Motor neuron (in vitro differentiated cells): ENCODE results near the gene IL11. TPM values are rescaled to one million over a fixed set of nuclear protein-coding genes. Genes with fewer than 3 reads are reported as not detected.

Source experiments
- ATAC-seq, 8 experiments: fragments of 200-7000 bp; cut with Tn5 transposase; replicated peaks in 6 of 8; 2 replicates each; pipeline ENCODE4 v1.8.0; 2021; ENCODE audit warnings: mild to moderate bottlenecking in 8 of 8, moderate library complexity in 8 of 8
- H3K27ac ChIP-seq, 2 donors: fragments of 250-450 bp; sonication (Bioruptor Pico); 2 replicates each; pipeline ENCODE4 v1.9.0; 2021; ENCODE audit warnings: antibody characterized with exemption in 2 of 2, mild to moderate bottlenecking in 2 of 2, moderate library complexity in 1 of 2
- H3K4me1 ChIP-seq, 2 donors: fragments of 250-450 bp; sonication (Bioruptor Pico); replicated peaks in 1 of 2; 2 replicates each; pipeline ENCODE4 v1.6.1; 2021; ENCODE audit warnings: antibody characterized with exemption in 2 of 2, mild to moderate bottlenecking in 2 of 2, moderate library complexity in 1 of 2
- H3K4me3 ChIP-seq, 5 donors: fragments of 250-450 bp; sonication (Bioruptor Pico); 2 replicates each; pipeline ENCODE4 v1.9.0; 2021; ENCODE audit warnings: antibody characterized with exemption in 5 of 5, mild to moderate bottlenecking in 5 of 5, moderate library complexity in 4 of 5
- WGBS, 10 experiments: fragments of 450-650 bp; shearing (Covaris generic); methylation state at CpG; one replicate each; pipeline ENCODE4 v1.0.0; 2022; 5-methylcytosine and 5-hydroxymethylcytosine counted together
- in situ Hi-C, 9 experiments: fragments of 400-800 bp; cut with MboI; loops; one replicate each; pipeline ENCODE4 v1.15.0; 2021; ENCODE audit warnings: low sequenced_read_pairs in 9 of 9, low pct_unique_long_range_greater_than_20kb in 2 of 9; ENCODE audit not compliant: unreplicated experiment in 9 of 9
- total RNA-seq, 8 experiments: library from RNA; unstranded; fragments of 300-600 nt; gene quantifications; 2 replicates each; pipeline versions ENCODE4 v1.2.3 to v1.2.4, GENCODE V29; 2022

The IL11 gene
- total RNA-seq, 8 experiments from 2014 or later: 0.10 to 2.4 (median 0.43) TPM

DNA sequence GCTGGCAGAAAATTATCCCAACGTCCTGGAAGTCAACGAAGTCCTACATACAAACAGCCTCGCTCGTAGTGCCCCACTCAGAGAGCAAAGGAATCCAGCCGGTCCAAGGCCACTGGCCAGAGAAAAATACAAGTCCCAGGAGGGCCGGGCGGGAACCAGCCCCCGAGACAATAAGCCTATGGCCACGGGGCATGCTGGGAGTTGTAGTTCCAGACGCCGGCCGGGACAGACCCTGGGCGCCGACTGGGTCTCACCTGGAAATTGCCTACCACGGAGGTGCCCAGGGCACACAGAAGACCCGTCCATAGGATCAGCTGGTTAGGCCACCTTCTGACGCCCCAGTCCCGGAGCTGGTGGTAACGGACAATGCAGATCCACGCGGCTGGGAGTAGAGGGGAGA is 50.5 kb downstream of the IL11 start:
- in situ Hi-C loops: no loop called here
- ATAC-seq: peak; percentile 76 to 98 (median 94)
- Histone ChIP-seq H3K4me1 (peaks cover 0 to 2% of the 10 kb centered on the region in 2 donors), H3K27ac (no peak overlapping the region), H3K4me3 (peak overlapping the region in 2 of 5 donors; percentile 15 to 16)
- 0 to 52% (median 13%) methylated on average over 1 to 13 of the region's 21 CpGs; no CpG with 5 or more reads in 4 of the 10 experiments for WGBS, 10 experiments

DNA sequence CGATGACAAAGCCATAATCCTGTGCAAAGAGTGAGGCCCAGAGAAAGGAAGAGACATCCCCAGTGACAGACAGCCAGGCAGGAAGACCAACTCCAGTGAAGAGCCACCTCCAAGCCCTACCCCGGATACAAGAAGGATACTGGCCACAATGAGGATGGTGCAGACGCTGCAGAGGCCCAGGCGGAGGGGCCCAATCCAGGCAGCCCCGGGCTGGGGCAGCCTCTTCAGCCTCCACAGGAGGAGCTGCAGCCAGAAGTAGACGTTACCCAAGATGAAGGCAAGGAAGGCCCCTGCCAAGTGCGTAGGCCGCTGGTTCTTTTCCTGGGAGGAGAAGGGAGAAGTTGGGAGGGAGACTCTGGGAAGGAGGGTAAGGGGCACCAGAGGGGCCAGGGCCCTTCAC is 53.6 kb downstream of the IL11 start:
- ATAC-seq: no peak
- Histone ChIP-seq H3K4me3 (no peak overlapping the region), H3K27ac (no peak overlapping the region), H3K4me1 (peaks cover 0 to 2% of the 10 kb centered on the region in 2 donors)
- WGBS, 10 experiments: 53 to 87% (median 86%) methylated on average over 1 to 6 of the region's 8 CpGs; no CpG with 5 or more reads in 7 of the 10 experiments
- in situ Hi-C loops: no loop called here

GRCh38 chr19:55315956-55316525 is 54.2 kb downstream of the IL11 start:
- H3K4me3 ChIP-seq: no peak overlapping the region
- in situ Hi-C loops: no loop called here
- no peak overlapping the region for H3K27ac ChIP-seq
- WGBS, 10 experiments: 50 to 80% (median 60%) methylated on average over 2 to 7 of the region's 13 CpGs; no CpG with 5 or more reads in 5 of the 10 experiments
- ATAC-seq: no peak
- H3K4me1 ChIP-seq: peaks cover 0 to 2% of the 10 kb centered on the region in 2 donors

DNA sequence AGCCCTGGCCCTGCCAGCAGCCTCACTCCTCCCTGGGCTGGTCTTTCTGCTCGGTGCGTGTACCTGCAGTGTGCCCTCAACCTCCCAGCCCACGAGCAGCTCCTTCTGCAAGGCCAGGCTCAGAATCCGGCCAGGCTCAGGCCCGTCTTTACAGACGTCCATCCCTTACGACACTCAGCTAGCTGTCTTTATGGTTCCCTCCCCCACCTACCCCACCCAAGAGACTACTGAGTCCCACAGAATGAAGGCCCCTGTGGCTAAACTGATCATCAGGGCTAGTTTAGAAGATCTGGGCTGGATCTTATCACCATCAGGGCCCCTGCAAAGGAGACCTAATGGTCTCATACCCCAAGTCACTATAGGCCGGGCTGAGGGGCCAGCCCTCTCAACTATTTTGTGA is 55.9 kb downstream of the IL11 start:
- H3K4me3 ChIP-seq: no peak overlapping the region
- 67 to 100% (median 87%) methylated on average over 1 to 4 of the region's 8 CpGs; no CpG with 5 or more reads in 4 of the 10 experiments for WGBS, 10 experiments
- ATAC-seq: no peak
- H3K27ac ChIP-seq: no peak overlapping the region
- peaks cover 0 to 7% of the 10 kb centered on the region in 2 donors for H3K4me1 ChIP-seq
- in situ Hi-C loops: no loop called here

Other genes starting within 250 kb of the IL11 start
- gene TNNT1, start 221.3 kb downstream of the IL11 start, total RNA-seq: 10 to 100 TPM in 2 of 8 experiments, 1 to 10 TPM in 6; 1.2 to 36.8 (median 3.9) TPM
- gene TNNI3, start 212.7 kb downstream of the IL11 start, total RNA-seq: 1 to 10 TPM in 7 of 8 experiments, not detected in 1; 2.9 to 8.5 (median 3.2) TPM
- gene DNAAF3, start 203.8 kb downstream of the IL11 start, total RNA-seq: 1 to 10 TPM in 6 of 8 experiments, under 1 TPM in 2; 0.41 to 7.2 (median 1.4) TPM
- 10 to 100 TPM in 4 of 8 experiments, 1 to 10 TPM in 4; 1.1 to 19.3 (median 8.7) TPM for gene SYT5, start 190.2 kb downstream of the IL11 start, total RNA-seq
- 10 to 100 TPM in 6 of 8 experiments, 1 to 10 TPM in 2; 4.0 to 59.0 (median 18.1) TPM for gene PTPRH, start 161.0 kb downstream of the IL11 start, total RNA-seq
- 1 to 10 TPM in 7 of 8 experiments, under 1 TPM in 1; 0.81 to 3.1 (median 2.2) TPM for gene TMEM86B, start 141.7 kb downstream of the IL11 start, total RNA-seq
- gene PPP6R1, start 111.4 kb downstream of the IL11 start, total RNA-seq: 10 to 100 TPM; 18.3 to 77.0 (median 26.7) TPM
- 10 to 100 TPM; 20.6 to 37.3 (median 24.5) TPM for gene HSPBP1, start 90.4 kb downstream of the IL11 start, total RNA-seq
- gene BRSK1, start 86.5 kb downstream of the IL11 start, total RNA-seq: 100 to 1,000 TPM in 1 of 8 experiments, 10 to 100 TPM in 6, 1 to 10 TPM in 1; 1.4 to 102 (median 77.8) TPM
- gene TMEM150B, start 45.1 kb downstream of the IL11 start, total RNA-seq: under 1 TPM in 3 of 8 experiments, not detected in 5; 0.11 to 0.62 (median 0.33) TPM
- 10 to 100 TPM in 6 of 8 experiments, 1 to 10 TPM in 2; 8.4 to 25.1 (median 20.9) TPM for gene KMT5C, start 30.6 kb downstream of the IL11 start, total RNA-seq
- gene COX6B2, start 15.7 kb downstream of the IL11 start, total RNA-seq: 10 to 100 TPM in 1 of 8 experiments, 1 to 10 TPM in 4, under 1 TPM in 3; 0.55 to 15.3 (median 1.2) TPM
- under 1 TPM in 6 of 8 experiments, not detected in 2; 0.05 to 0.71 (median 0.14) TPM for gene GARIN5B, start 7.2 kb downstream of the IL11 start, total RNA-seq
- 1 to 10 TPM in 1 of 8 experiments, under 1 TPM in 2, not detected in 5; 0.46 to 8.4 (median 0.58) TPM for gene TMEM190, start 6.4 kb upstream of the IL11 start, total RNA-seq
- gene TMEM238, start 13.8 kb upstream of the IL11 start, total RNA-seq: under 1 TPM in 3 of 8 experiments, not detected in 5; 0.23 to 0.40 (median 0.25) TPM
- gene RPL28, start 15.5 kb upstream of the IL11 start, total RNA-seq: 1,000 to 10,000 TPM in 2 of 8 experiments, 100 to 1,000 TPM in 6; 362 to 1,444 (median 673) TPM
- gene UBE2S, start 37.3 kb upstream of the IL11 start, total RNA-seq: 10 to 100 TPM; 21.5 to 86.6 (median 37.8) TPM
- 1 to 10 TPM in 5 of 8 experiments, under 1 TPM in 3; 0.10 to 3.4 (median 1.5) TPM for gene SHISA7, start 72.8 kb upstream of the IL11 start, total RNA-seq
- gene ISOC2, start 91.2 kb upstream of the IL11 start, total RNA-seq: 10 to 100 TPM; 35.4 to 82.0 (median 59.1) TPM
- gene C19orf85, start 94.3 kb upstream of the IL11 start, total RNA-seq: 1 to 10 TPM in 2 of 8 experiments, under 1 TPM in 5, not detected in 1; 0.05 to 1.3 (median 0.72) TPM
- 1 to 10 TPM; 1.1 to 5.6 (median 3.6) TPM for gene ZNF628, start 106.2 kb upstream of the IL11 start, total RNA-seq
- 10 to 100 TPM; 10.9 to 62.6 (median 48.2) TPM for gene NAT14, start 114.7 kb upstream of the IL11 start, total RNA-seq
- 1 to 10 TPM in 3 of 8 experiments, under 1 TPM in 5; 0.27 to 3.0 (median 0.63) TPM for gene SSC5D, start 118.0 kb upstream of the IL11 start, total RNA-seq
- gene SBK2, start 166.7 kb upstream of the IL11 start, total RNA-seq: under 1 TPM in 1 of 8 experiments, not detected in 7; 0.18 TPM
- 1 to 10 TPM in 1 of 8 experiments, under 1 TPM in 4, not detected in 3; 0.14 to 1.1 (median 0.31) TPM for gene SBK3, start 175.1 kb upstream of the IL11 start, total RNA-seq
- 1 to 10 TPM; 3.4 to 9.4 (median 5.0) TPM for gene ZNF579, start 210.4 kb upstream of the IL11 start, total RNA-seq
- 10 to 100 TPM in 2 of 8 experiments, 1 to 10 TPM in 6; 5.0 to 11.6 (median 8.3) TPM for gene FIZ1, start 229.1 kb upstream of the IL11 start, total RNA-seq
- gene ZNF524, start 229.8 kb upstream of the IL11 start, total RNA-seq: 10 to 100 TPM in 1 of 8 experiments, 1 to 10 TPM in 7; 3.7 to 12.3 (median 5.4) TPM
- 1 to 10 TPM in 7 of 8 experiments, under 1 TPM in 1; 0.87 to 6.9 (median 3.5) TPM for gene ZNF865, start 235.2 kb upstream of the IL11 start, total RNA-seq